ENCODE data around the gene SLC25A21.

Gene SLC25A21

DNA sequence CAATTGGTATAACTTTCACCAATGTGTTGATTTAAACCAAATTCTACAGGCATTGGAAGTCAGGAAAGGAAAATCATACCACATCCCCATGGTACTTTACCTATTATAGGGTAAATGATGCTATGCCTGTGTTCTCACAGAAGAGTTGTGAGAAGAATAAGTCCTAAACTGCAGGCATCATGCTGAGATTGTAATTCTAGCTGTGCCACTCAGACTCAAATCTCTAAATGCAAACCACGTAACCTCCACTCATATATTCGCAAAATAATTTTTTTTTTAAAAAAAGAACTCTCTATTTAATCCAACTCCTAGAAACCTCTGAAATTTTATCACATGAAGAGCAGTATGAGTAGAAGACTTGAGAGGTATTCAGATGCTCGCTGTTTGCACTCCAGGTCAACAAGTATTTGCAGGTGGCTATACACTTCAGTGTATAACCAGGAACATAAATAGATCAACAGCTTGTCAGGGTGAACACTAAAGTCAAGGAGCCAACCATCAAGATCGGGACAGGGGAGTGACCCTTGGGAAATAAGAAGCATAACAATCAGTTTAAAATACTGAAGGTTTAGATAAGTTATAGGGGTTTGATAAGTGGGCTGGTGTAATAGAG, 110.1 kb downstream of the SLC25A21 start:
- no peak overlapping the region for H3K4me2 ChIP-seq (ENCODE audit: low read length)
- no peaks in the 10 kb centered on the region for H3K36me3 ChIP-seq (ENCODE audit: control insufficient read depth, low read length)
- H3K9me3 ChIP-seq (ENCODE audit: control insufficient read depth, insufficient read depth, low read length) = no peaks in the 10 kb centered on the region
- TF ChIP-seq EZH2phosphoT487 (IDR thresholded peaks at IDR 0.05; ENCODE audit: borderline replicate concordance, low read length) = no peak
- TF ChIP-seq, protein P1, sequence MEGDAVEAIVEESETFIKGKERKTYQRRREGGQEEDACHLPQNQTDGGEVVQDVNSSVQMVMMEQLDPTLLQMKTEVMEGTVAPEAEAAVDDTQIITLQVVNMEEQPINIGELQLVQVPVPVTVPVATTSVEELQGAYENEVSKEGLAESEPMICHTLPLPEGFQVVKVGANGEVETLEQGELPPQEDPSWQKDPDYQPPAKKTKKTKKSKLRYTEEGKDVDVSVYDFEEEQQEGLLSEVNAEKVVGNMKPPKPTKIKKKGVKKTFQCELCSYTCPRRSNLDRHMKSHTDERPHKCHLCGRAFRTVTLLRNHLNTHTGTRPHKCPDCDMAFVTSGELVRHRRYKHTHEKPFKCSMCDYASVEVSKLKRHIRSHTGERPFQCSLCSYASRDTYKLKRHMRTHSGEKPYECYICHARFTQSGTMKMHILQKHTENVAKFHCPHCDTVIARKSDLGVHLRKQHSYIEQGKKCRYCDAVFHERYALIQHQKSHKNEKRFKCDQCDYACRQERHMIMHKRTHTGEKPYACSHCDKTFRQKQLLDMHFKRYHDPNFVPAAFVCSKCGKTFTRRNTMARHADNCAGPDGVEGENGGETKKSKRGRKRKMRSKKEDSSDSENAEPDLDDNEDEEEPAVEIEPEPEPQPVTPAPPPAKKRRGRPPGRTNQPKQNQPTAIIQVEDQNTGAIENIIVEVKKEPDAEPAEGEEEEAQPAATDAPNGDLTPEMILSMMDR (IDR thresholded peaks at IDR 0.05; ENCODE audit: low read depth, low read length, poor library complexity, severe bottlenecking) = no peak
- no peak overlapping the region for H3K4me3 ChIP-seq (ENCODE audit: low read length)
- no peaks in the 10 kb centered on the region for H3K27me3 ChIP-seq (ENCODE audit: control insufficient read depth, low read length)
- no peaks in the 10 kb centered on the region for H3K4me1 ChIP-seq (ENCODE audit: control insufficient read depth, low read length)
- H3K9me2 ChIP-seq (replicated peaks; ENCODE audit: control insufficient read depth, low read length) = no peaks in the 10 kb centered on the region
- H3K79me2 ChIP-seq (ENCODE audit: control insufficient read depth, low read length) = no peaks in the 10 kb centered on the region
- no peaks in the 10 kb centered on the region for H3F3A ChIP-seq (ENCODE audit: control insufficient read depth, insufficient read depth)
- H4K20me1 ChIP-seq (ENCODE audit: control insufficient read depth, insufficient read depth, low read depth, low read length) = no peaks in the 10 kb centered on the region
- H3K27ac ChIP-seq (ENCODE audit: low read depth, low read length) = no peak overlapping the region

DNA sequence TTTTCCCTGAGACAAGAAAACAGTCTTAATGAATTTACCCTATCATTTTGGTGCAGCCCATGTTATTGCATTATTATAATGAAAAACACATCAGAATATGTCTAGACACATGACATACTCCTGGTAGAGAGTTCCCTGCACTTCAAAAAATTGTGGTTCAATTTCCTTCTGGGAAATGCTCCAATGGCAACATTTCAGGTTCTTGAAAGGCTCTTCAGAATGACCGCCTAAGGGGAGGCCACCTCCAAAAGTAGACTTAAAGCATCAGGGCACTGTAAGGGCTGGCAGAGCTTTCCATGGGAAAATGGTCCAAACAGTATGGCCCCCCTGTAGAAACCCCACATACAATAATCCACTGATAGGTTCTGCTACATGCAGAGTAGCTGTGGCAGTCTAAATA, 110.7 kb downstream of the SLC25A21 start:
- no peaks in the 10 kb centered on the region for H3K27me3 ChIP-seq (ENCODE audit: control insufficient read depth, low read length)
- no peak overlapping the region for H3K4me3 ChIP-seq (ENCODE audit: low read length)
- no peaks in the 10 kb centered on the region for H3K79me2 ChIP-seq (ENCODE audit: control insufficient read depth, low read length)
- no peaks in the 10 kb centered on the region for H4K20me1 ChIP-seq (ENCODE audit: control insufficient read depth, insufficient read depth, low read depth, low read length)
- H3K9me3 ChIP-seq (ENCODE audit: control insufficient read depth, insufficient read depth, low read length) = no peaks in the 10 kb centered on the region
- H3K27ac ChIP-seq (ENCODE audit: low read depth, low read length) = no peak overlapping the region
- no peaks in the 10 kb centered on the region for H3F3A ChIP-seq (ENCODE audit: control insufficient read depth, insufficient read depth)
- TF ChIP-seq, protein P1 (IDR thresholded peaks at IDR 0.05; ENCODE audit: low read depth, low read length, poor library complexity, severe bottlenecking) = no peak
- no peak for TF ChIP-seq EZH2phosphoT487 (IDR thresholded peaks at IDR 0.05; ENCODE audit: borderline replicate concordance, low read length)
- no peaks in the 10 kb centered on the region for H3K4me1 ChIP-seq (ENCODE audit: control insufficient read depth, low read length)
- no peaks in the 10 kb centered on the region for H3K36me3 ChIP-seq (ENCODE audit: control insufficient read depth, low read length)
- H3K9me2 ChIP-seq (replicated peaks; ENCODE audit: control insufficient read depth, low read length) = no peaks in the 10 kb centered on the region
- no peak overlapping the region for H3K4me2 ChIP-seq (ENCODE audit: low read length)

DNA sequence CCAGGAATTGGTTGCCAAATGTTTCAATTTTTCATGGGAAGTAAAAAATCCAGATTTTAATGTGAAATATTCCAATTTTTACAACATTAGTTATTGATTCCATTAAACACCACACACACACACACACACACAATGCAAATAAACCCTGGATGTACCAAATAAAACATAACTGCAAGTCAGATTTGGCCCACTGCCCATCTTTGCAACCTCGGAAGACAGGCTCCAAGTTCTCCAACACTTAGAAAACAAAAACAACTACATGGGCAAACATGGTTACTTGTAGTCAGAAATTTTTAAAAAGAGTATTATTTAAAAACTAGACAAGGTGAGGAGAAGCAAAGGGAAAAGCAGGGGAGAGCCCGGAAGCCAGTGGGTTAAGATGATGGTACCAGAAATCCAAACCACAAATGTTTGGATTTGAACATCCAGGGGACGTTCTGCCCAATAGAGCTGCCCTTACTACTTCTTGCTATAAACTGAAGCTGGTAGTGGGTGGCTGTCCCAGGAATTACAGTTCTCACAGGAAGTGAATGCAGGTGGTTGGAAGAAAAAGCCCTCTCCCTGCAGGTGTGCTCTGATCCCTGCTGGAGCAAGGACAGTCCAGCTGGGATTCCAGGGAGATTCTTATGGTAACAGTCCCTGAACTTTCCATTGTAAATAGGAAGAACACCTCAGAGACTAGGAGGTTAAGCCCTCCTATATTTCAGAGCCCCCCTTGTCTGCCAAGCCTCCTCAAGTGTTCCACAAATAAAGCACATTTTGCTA, 111.7 kb downstream of the SLC25A21 start:
- no peaks in the 10 kb centered on the region for H3K36me3 ChIP-seq (ENCODE audit: control insufficient read depth, low read length)
- H3K4me2 ChIP-seq (ENCODE audit: low read length) = no peak overlapping the region
- H3K79me2 ChIP-seq (ENCODE audit: control insufficient read depth, low read length) = no peaks in the 10 kb centered on the region
- no peaks in the 10 kb centered on the region for H3F3A ChIP-seq (ENCODE audit: control insufficient read depth, insufficient read depth)
- no peaks in the 10 kb centered on the region for H3K27me3 ChIP-seq (ENCODE audit: control insufficient read depth, low read length)
- H3K4me1 ChIP-seq (ENCODE audit: control insufficient read depth, low read length) = no peaks in the 10 kb centered on the region
- TF ChIP-seq, protein P1 (IDR thresholded peaks at IDR 0.05; ENCODE audit: low read depth, low read length, poor library complexity, severe bottlenecking) = no peak
- TF ChIP-seq EZH2phosphoT487 (IDR thresholded peaks at IDR 0.05; ENCODE audit: borderline replicate concordance, low read length) = no peak
- no peaks in the 10 kb centered on the region for H3K9me2 ChIP-seq (replicated peaks; ENCODE audit: control insufficient read depth, low read length)
- no peaks in the 10 kb centered on the region for H3K9me3 ChIP-seq (ENCODE audit: control insufficient read depth, insufficient read depth, low read length)
- no peaks in the 10 kb centered on the region for H4K20me1 ChIP-seq (ENCODE audit: control insufficient read depth, insufficient read depth, low read depth, low read length)
- H3K27ac ChIP-seq (ENCODE audit: low read depth, low read length) = no peak overlapping the region
- no peak overlapping the region for H3K4me3 ChIP-seq (ENCODE audit: low read length)

All from DOHH2 (cell line).